GM10266 (cell line): ENCODE data around the gene SPPL2C.

Experiments used
- DNase-seq: peaks from one replicate; pipeline ENCODE4 v3.0.0; 2012; ENCODE audit errors: extremely low spot score
- CTCF ChIP-seq: IDR thresholded peaks from 2 replicates; pipeline ENCODE4 v1.5.1; 2012; ENCODE audit warnings: mild to moderate bottlenecking, low read depth; ENCODE audit not compliant: control insufficient read depth, insufficient read depth; ENCODE audit errors: missing control alignments

The SPPL2C gene

DNA sequence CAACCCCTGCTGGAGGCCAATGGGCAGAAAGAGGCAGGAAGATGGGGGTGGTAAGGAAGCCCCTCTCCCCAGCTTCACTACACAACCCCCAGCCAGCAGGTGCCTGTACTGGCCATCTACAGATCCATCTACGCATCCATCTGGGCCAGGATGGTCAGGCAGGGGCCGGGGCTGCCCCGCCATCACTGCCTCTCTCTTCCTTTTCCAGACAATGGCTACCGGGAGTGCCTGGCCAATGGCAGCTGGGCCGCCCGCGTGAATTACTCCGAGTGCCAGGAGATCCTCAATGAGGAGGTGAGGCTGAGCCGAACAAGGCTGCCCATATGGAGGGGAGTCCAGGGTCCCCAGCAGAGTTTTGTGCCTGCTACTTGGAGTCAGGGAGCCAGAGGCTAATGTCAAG, 23.5 kb upstream of the SPPL2C start:
- DNase-seq: no peak
- TF ChIP-seq CTCF: no peak

GRCh38 chr17:45823598-45823997, 21.1 kb upstream of the SPPL2C start:
- no peak for TF ChIP-seq CTCF
- no peak for DNase-seq

DNA sequence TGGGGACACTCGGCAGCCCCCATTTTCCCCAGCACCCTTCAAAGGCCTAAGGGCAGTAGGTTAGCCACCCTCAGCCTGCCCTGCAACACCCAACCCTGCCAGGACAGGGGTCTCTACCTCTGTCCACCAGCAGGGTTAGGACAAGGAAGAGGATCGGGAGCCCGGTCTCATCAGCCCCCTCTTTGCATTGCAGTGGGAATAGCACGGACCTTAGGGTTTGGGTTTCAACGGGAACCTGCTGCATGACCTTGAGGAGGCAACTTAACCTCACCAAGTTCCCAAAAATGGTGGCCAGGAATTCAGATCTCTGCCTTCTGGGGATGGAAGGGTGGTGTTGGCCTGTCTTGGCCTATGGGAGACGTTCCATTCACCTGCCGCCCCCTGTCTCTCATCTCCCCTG, 20.2 kb upstream of the SPPL2C start:
- no peak for DNase-seq

DNA sequence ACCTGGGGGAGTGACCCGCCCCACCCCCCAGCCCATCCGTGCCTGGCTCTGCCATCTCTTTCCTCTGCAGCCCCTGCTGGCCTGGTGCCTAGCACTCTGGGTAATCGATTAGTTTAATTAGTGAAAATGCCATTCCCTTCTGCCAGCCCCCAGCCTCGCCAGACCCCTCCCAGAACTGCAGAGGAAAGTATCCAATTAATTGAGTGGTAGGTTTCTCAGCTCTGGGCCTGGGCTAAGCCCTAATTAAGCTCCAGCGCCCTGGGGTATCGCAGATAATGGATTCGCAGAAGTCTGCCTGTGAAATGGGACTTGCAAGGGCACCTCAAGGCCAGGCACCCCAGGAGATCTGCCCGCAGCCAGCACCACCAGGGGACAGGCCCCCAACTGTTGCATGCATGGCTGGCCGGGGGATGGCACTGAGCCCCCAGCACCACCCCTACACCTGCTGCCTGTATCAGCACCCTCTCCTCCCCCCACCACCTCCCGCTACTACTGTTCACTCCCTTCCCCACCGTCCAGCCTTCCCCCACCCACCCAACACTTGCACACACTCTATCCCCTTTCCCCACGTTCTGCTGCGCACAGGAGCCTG, 19.7 kb upstream of the SPPL2C start:
- TF ChIP-seq CTCF: no peak
- no peak for DNase-seq

More for the DNA sequence above, 20.2 kb upstream of the SPPL2C start:
- TF ChIP-seq CTCF: no peak

- no peak for TF ChIP-seq CTCF
- DNase-seq: no peak
Observed at GRCh38 chr17:45825792-45826191, 18.9 kb upstream of the SPPL2C start.

GRCh38 chr17:45826919-45827588, 17.6 kb upstream of the SPPL2C start:
- no peak for DNase-seq
- no peak for TF ChIP-seq CTCF

DNA sequence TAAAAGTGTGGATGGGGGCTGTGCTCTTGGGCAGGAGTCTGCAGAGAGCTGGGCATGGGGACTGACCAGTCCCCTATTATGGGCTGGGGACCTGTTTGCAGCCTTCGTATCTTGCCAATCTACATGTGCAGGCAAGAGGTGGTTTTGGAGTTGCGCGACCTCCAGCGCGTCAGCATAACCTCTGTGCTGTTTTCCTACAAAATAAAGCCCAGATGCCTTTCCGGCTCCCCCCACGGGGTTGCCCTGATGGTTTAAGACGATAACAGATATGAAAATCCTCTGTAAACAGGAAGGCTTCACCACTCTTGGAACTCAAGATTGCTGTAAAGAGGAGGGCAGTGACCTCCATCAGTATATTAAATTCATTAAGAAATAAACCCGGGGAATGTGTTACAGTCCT, 16.5 kb upstream of the SPPL2C start:
- TF ChIP-seq CTCF: no peak
- no peak for DNase-seq
